ENCODE measurements around the gene CCM2.

The CCM2 gene

GRCh38 chr7:44963364-44964290 is 36.4 kb upstream of the CCM2 start:
- Histone ChIP-seq H3K9me3 (ENCODE audit: insufficient read depth, low read depth, low read length) (no peaks in the 10 kb centered on the region), H3K27me3 (ENCODE audit: insufficient read depth, low read length) (peaks cover 48% of the 10 kb centered on the region), H3K4me3 (ENCODE audit: low read length) (no peak overlapping the region; the same call in 1 of the 2 replicates), H3K36me3 (ENCODE audit: insufficient read depth, low read depth, low read length) (no peaks in the 10 kb centered on the region), H3K9ac (ENCODE audit: low read depth, low read length) (peak overlapping the region; percentile 11; the same call in 1 of the 2 replicates), H3K4me1 (ENCODE audit: insufficient read depth, low read length) (no peaks in the 10 kb centered on the region), H3K27ac (ENCODE audit: low read length) (no peak overlapping the region)

GRCh38 chr7:44964384-44964830 is 35.6 kb upstream of the CCM2 start:
- Histone ChIP-seq H3K9me3 (ENCODE audit: insufficient read depth, low read depth, low read length) (no peaks in the 10 kb centered on the region), H3K4me3 (ENCODE audit: low read length) (no peak overlapping the region), H3K4me1 (ENCODE audit: insufficient read depth, low read length) (no peaks in the 10 kb centered on the region), H3K9ac (ENCODE audit: low read depth, low read length) (no peak overlapping the region), H3K27me3 (ENCODE audit: insufficient read depth, low read length) (peaks cover 40% of the 10 kb centered on the region), H3K27ac (ENCODE audit: low read length) (no peak overlapping the region), H3K36me3 (ENCODE audit: insufficient read depth, low read depth, low read length) (no peaks in the 10 kb centered on the region)

GRCh38 chr7:44964831-44965440 is 35.1 kb upstream of the CCM2 start:
- Histone ChIP-seq H3K4me3 (ENCODE audit: low read length) (no peak overlapping the region), H3K4me1 (ENCODE audit: insufficient read depth, low read length) (no peaks in the 10 kb centered on the region), H3K27ac (ENCODE audit: low read length) (no peak overlapping the region), H3K9me3 (ENCODE audit: insufficient read depth, low read depth, low read length) (no peaks in the 10 kb centered on the region), H3K9ac (ENCODE audit: low read depth, low read length) (no peak overlapping the region), H3K27me3 (ENCODE audit: insufficient read depth, low read length) (peaks cover 35% of the 10 kb centered on the region), H3K36me3 (ENCODE audit: insufficient read depth, low read depth, low read length) (no peaks in the 10 kb centered on the region)

- peaks cover 30% of the 10 kb centered on the region for H3K27me3 ChIP-seq (ENCODE audit: insufficient read depth, low read length)
- no peak overlapping the region for H3K27ac ChIP-seq (ENCODE audit: low read length)
- no peaks in the 10 kb centered on the region for H3K4me1 ChIP-seq (ENCODE audit: insufficient read depth, low read length)
- no peak overlapping the region for H3K4me3 ChIP-seq (ENCODE audit: low read length)
- no peaks in the 10 kb centered on the region for H3K9me3 ChIP-seq (ENCODE audit: insufficient read depth, low read depth, low read length)
- H3K9ac ChIP-seq (ENCODE audit: low read depth, low read length): no peak overlapping the region
- H3K36me3 ChIP-seq (ENCODE audit: insufficient read depth, low read depth, low read length): no peaks in the 10 kb centered on the region
Observed at GRCh38 chr7:44965441-44965903, 34.5 kb upstream of the CCM2 start.

- Histone ChIP-seq H3K9ac (ENCODE audit: low read depth, low read length) (no peak overlapping the region), H3K27ac (ENCODE audit: low read length) (no peak overlapping the region), H3K9me3 (ENCODE audit: insufficient read depth, low read depth, low read length) (no peaks in the 10 kb centered on the region), H3K36me3 (ENCODE audit: insufficient read depth, low read depth, low read length) (no peaks in the 10 kb centered on the region), H3K27me3 (ENCODE audit: insufficient read depth, low read length) (peaks cover 29% of the 10 kb centered on the region), H3K4me1 (ENCODE audit: insufficient read depth, low read length) (no peaks in the 10 kb centered on the region), H3K4me3 (ENCODE audit: low read length) (no peak overlapping the region)
Observed at GRCh38 chr7:44965937-44966730, 33.9 kb upstream of the CCM2 start.

- Histone ChIP-seq H3K27me3 (ENCODE audit: insufficient read depth, low read length) (peaks cover 24% of the 10 kb centered on the region), H3K4me1 (ENCODE audit: insufficient read depth, low read length) (no peaks in the 10 kb centered on the region)
Observed at GRCh38 chr7:44966731-44967538, 33.1 kb upstream of the CCM2 start.

GRCh38 chr7:44967571-44968446 is 32.2 kb upstream of the CCM2 start:
- no peaks in the 10 kb centered on the region for H3K9me3 ChIP-seq (ENCODE audit: insufficient read depth, low read depth, low read length)
- peaks cover 15% of the 10 kb centered on the region for H3K27me3 ChIP-seq (ENCODE audit: insufficient read depth, low read length)
- H3K36me3 ChIP-seq (ENCODE audit: insufficient read depth, low read depth, low read length): no peaks in the 10 kb centered on the region
- no peak overlapping the region for H3K4me3 ChIP-seq (ENCODE audit: low read length)
- no peak overlapping the region for H3K9ac ChIP-seq (ENCODE audit: low read depth, low read length)
- no peaks in the 10 kb centered on the region for H3K4me1 ChIP-seq (ENCODE audit: insufficient read depth, low read length)
- no peak overlapping the region for H3K27ac ChIP-seq (ENCODE audit: low read length)

More at GRCh38 chr7:44966731-44967538, 33.1 kb upstream of the CCM2 start:
- Histone ChIP-seq H3K4me3 (ENCODE audit: low read length) (no peak overlapping the region), H3K9me3 (ENCODE audit: insufficient read depth, low read depth, low read length) (no peaks in the 10 kb centered on the region), H3K36me3 (ENCODE audit: insufficient read depth, low read depth, low read length) (no peaks in the 10 kb centered on the region), H3K27ac (ENCODE audit: low read length) (no peak overlapping the region), H3K9ac (ENCODE audit: low read depth, low read length) (no peak overlapping the region)

- H3K27me3 ChIP-seq (ENCODE audit: insufficient read depth, low read length): 0 out of 2 replicates have a peak, but pooled peaks cover 1% of the 10 kb centered on the region
- no peak overlapping the region for H3K9ac ChIP-seq (ENCODE audit: low read depth, low read length)
- no peaks in the 10 kb centered on the region for H3K36me3 ChIP-seq (ENCODE audit: insufficient read depth, low read depth, low read length)
- H3K4me1 ChIP-seq (ENCODE audit: insufficient read depth, low read length): no peaks in the 10 kb centered on the region
- no peak overlapping the region for H3K27ac ChIP-seq (ENCODE audit: low read length)
- H3K4me3 ChIP-seq (ENCODE audit: low read length): no peak overlapping the region
- H3K9me3 ChIP-seq (ENCODE audit: insufficient read depth, low read depth, low read length): no peaks in the 10 kb centered on the region
Observed at GRCh38 chr7:44969049-44969700, 30.8 kb upstream of the CCM2 start.

GRCh38 chr7:44969701-44970522 is 30.1 kb upstream of the CCM2 start:
- Histone ChIP-seq H3K9me3 (ENCODE audit: insufficient read depth, low read depth, low read length) (no peaks in the 10 kb centered on the region), H3K4me1 (ENCODE audit: insufficient read depth, low read length) (no peaks in the 10 kb centered on the region), H3K36me3 (ENCODE audit: insufficient read depth, low read depth, low read length) (no peaks in the 10 kb centered on the region), H3K27ac (ENCODE audit: low read length) (no peak overlapping the region), H3K4me3 (ENCODE audit: low read length) (no peak overlapping the region), H3K27me3 (ENCODE audit: insufficient read depth, low read length) (no peaks in the 10 kb centered on the region), H3K9ac (ENCODE audit: low read depth, low read length) (no peak overlapping the region)

Data from iPS-20b (cell line).